NOMO-1 treated with DMSO at 0.1 percent for 48 hours (cell line): Measurements from ENCODE around the gene GCM1.

ENCODE experiments used
- DNase-seq: peaks from one replicate; lab custom pipeline; 2025; ENCODE audit not compliant: unreplicated experiment; lab: John Stamatoyannopoulos, UW

The GCM1 gene

DNA sequence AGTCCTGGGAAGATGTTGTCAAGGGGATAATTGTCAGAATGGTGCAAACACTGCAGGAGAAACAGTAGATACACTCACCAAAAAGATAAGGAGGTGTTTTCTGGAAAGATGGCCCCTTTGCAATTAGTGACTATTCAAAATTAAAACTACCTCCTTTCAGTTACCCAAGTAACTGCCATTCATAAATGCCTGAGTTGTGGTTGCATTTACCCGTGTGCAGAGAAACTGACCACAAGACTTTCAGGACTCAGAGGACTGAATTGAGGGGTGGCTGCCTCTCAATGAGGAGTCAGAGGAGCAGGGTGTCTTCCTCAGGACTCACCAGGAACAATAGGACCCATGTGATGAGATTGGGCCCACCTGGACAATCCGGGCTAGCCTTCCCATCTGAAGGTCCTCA lies 39.0 kb downstream of the GCM1 start:
- no peak for DNase-seq

- DNase-seq, result no peak
Measured at GRCh38 chr6:53107091-53107490, 41.5 kb downstream of the GCM1 start.

- no peak for DNase-seq
Measured at GRCh38 chr6:53104916-53105315, 43.7 kb downstream of the GCM1 start.

DNA sequence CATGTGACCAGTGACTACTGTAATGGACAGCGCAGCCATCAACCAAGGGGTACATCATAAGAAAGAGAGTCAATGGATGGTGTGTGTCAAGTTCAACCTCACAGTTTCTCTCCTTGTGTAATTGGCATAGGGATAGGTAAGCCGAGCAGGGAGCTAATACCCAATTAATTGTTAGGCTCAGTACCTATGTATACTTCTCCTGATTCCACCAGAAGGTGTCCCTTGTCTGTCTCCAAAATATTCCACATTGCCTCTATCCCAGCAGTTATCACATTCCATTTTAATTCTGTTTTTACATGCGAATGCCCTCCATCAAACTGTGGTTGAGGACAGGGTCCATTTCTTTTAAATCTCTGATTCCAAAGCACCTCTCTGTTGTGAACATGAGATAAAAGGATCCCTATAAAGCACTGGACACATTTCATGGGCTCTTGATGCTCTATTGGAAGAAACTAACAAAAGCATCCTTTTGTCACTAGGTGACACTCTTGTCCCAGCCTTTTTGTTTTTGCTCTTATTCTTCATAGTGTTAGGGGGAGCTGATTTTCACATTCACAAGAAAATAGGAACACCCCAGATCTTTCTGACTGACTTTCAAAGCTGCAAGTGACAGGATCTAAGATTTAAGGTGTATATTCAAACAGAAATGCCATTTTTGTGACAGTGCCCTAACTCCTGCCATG lies 44.5 kb downstream of the GCM1 start:
- no peak for DNase-seq

GRCh38 chr6:53101006-53101405 lies 47.6 kb downstream of the GCM1 start:
- no peak for DNase-seq

GRCh38 chr6:53100561-53100960 lies 48.1 kb downstream of the GCM1 start:
- no peak for DNase-seq

DNA sequence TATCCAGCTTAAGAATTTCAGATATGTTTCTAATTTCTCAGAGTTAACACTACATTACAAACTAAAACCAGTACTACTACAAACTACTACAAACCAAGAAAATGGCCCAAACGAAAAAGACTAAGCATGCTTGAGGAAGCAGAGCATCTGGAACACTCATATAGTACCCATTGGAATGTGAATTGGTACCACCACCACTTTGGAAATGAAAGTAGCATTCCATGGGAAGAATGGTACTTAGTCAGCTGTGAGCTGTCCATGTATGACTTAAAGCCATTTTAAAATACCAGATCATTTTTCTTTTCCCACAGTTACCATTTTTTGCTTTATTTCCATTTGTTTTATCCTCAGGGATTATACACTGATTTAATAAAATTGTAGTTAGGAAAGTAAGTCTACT lies 52.9 kb downstream of the GCM1 start:
- no peak for DNase-seq

GRCh38 chr6:53095270-53095669 lies 53.4 kb downstream of the GCM1 start:
- no peak for DNase-seq

GRCh38 chr6:53090576-53090975 lies 58.1 kb downstream of the GCM1 start:
- no peak for DNase-seq

GRCh38 chr6:53089948-53090347 lies 58.7 kb downstream of the GCM1 start:
- no peak for DNase-seq

DNA sequence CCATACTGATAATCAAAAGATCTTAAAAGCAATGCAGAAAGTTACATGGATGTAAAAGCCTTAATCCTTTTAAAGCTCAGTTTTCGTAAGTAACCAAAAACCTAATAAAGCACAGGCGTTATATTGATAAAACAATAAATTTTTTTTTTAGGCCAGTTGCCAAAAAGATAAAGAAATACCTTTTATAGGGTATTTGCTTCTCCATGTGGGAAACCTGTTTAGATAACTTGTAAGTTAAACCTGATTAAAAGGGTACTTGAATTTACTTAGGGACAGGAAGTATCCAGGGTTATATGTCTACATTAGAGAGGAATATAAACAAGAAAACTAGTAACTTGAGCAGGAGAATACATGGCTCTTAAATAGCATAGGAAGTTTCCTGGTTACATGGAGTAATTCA lies 62.3 kb downstream of the GCM1 start:
- DNase-seq, result no peak

GRCh38 chr6:53080813-53081212 lies 67.8 kb downstream of the GCM1 start:
- no peak for DNase-seq
